K562 (cell line): ENCODE measurements around the gene MRPS31. TPM values are rescaled to one million over a fixed set of nuclear protein-coding genes. Genes with fewer than 3 reads are reported as not detected.

Experiments
- ATF7 ChIP-seq: fragments of 450-650 bp; IDR thresholded peaks from 2 replicates; pipeline ENCODE4 v1.7.1; 2014; ENCODE audit warnings: mild to moderate bottlenecking, moderate library complexity
- CBFA2T3 ChIP-seq: fragments of 450-650 bp; IDR thresholded peaks from 2 replicates; pipeline ENCODE4 v1.6.1; 2017
- DPF2 ChIP-seq: fragments of 450-650 bp; IDR thresholded peaks from 2 replicates; pipeline ENCODE4 v1.6.1; 2016
- ETV1 ChIP-seq: fragments of 450-650 bp; conservative IDR thresholded peaks from 2 replicates; pipeline ENCODE4 v1.6.1; 2016; ENCODE audit warnings: missing genetic modification characterization, control low read depth, low read depth, missing compliant biosample characterization
- KDM1A ChIP-seq, 2 experiments: fragments of 450-650 bp; IDR thresholded peaks; 2 replicates each; pipeline ENCODE4 v1.6.1; 2016; ENCODE audit warnings: mild to moderate bottlenecking in 2 of 2
- MGA ChIP-seq: fragments of 450-650 bp; IDR thresholded peaks from 2 replicates; pipeline ENCODE4 v1.6.1; 2016; ENCODE audit warnings: mild to moderate bottlenecking, moderate library complexity
- MLLT1 ChIP-seq, 2 experiments: fragments of 450-650 bp; IDR thresholded peaks; 2 replicates each; pipeline ENCODE4 v1.6.1; 2016
- NFIC ChIP-seq: fragments of 450-650 bp; IDR thresholded peaks from 2 replicates; pipeline ENCODE4 v1.6.1; 2017; ENCODE audit warnings: mild to moderate bottlenecking, inconsistent platforms
- SMARCA4 ChIP-seq: fragments of 450-650 bp; IDR thresholded peaks from 2 replicates; pipeline ENCODE4 v1.6.1; 2016
- TEAD4 ChIP-seq, 2 experiments: sonication (generic) in 1 of 2; formaldehyde crosslinking in 1 of 2; IDR thresholded peaks; 2 replicates each; pipeline versions ENCODE4 v1.6.1 to v1.8.0; 2012 to 2022; ENCODE audit warnings: borderline replicate concordance in 1 of 2, inconsistent platforms in 1 of 2, low read length in 1 of 2, mild to moderate bottlenecking in 1 of 2, missing genetic modification reagents in 1 of 2
- TFAP4 ChIP-seq: sonication (generic); formaldehyde crosslinking; IDR thresholded peaks from 2 replicates; pipeline ENCODE4 v1.8.0; 2022; ENCODE audit warnings: missing genetic modification reagents, mild to moderate bottlenecking, moderate library complexity, borderline replicate concordance
- THRA ChIP-seq: fragments of 450-650 bp; IDR thresholded peaks from 2 replicates; pipeline ENCODE4 v1.6.1; 2017; ENCODE audit warnings: mild to moderate bottlenecking, moderate library complexity
- polyA plus RNA-seq, 8 experiments: library from polyadenylated mRNA; depleted of rRNA in 4 of 8; stranded (reverse) in 5 of 8; unstranded in 3 of 8; fragments of >200 nt; fragmentation: Nextera tagmentation in 2 of 8; fragmentation: Illumina TruSeq in 1 of 8; extraction: Ambion mirVana in 2 of 8; extraction: Trizol in 1 of 8; gene quantifications; 2 replicates each; pipeline versions ENCODE4 v1.2.1 to v1.2.3, GENCODE V29; 2011 to 2014; ENCODE audit warnings: inconsistent platforms in 1 of 8, missing spikeins in 1 of 8
- total RNA-seq, 7 experiments: library from RNA; depleted of rRNA in 6 of 7; stranded (reverse); fragments of >200 nt in 6 of 7; fragmentation: Illumina TruSeq in 2 of 7; extraction: Trizol in 2 of 7; gene quantifications; 2 replicates each; pipeline versions ENCODE4 v1.2.1 to v1.2.3, GENCODE V29; 2011 to 2021; ENCODE audit warnings: low replicate concordance in 1 of 7

The MRPS31 gene
- total and polyA plus RNA-seq, 9 of the 15 experiments (the other 6 are each of a cell fraction or from before 2014, with no cell fraction given): 20.3 to 57.8 (median 37.1) TPM

- TF ChIP-seq MLLT1 (IDR thresholded peaks at IDR 0.05) (peak in 1 of 2 experiments; percentile 44; a peak in 1 of 4 replicates), ATF7 (0 out of 2 replicates have a peak, but pooled peaks have one; percentile 19), TEAD4 (IDR thresholded peaks at IDR 0.05; ENCODE audit: low read length) (peak; percentile 81), TEAD4 (CRISPR knock-in tag; IDR thresholded peaks at IDR 0.05; ENCODE audit: borderline replicate concordance) (no peak), ETV1 (tag) (peak; percentile 41; the same call in 1 of the 2 replicates), CBFA2T3 (peak; percentile 87), TFAP4 (CRISPR knock-in tag) (peak; percentile 26; the same call in 1 of the 2 replicates), SMARCA4 (0 out of 2 replicates have a peak, but pooled peaks have one; percentile 17), THRA (no peak), DPF2 (0 out of 2 replicates have a peak, but pooled peaks have one; percentile 37), KDM1A (IDR thresholded peaks at IDR 0.05) (peak; percentile 98 to 99), NFIC (peak; percentile 95), MGA (no peak)
These were observed 89.4 kb downstream of the MRPS31 start (continued) for GRCh38 chr13:40681341-40682146.
